ENCODE results near the gene ZNF326. TPM values are rescaled to one million over a fixed set of nuclear protein-coding genes. Genes with fewer than 3 reads are reported as not detected.
A peak's percentile ranks its signal among the peaks of the same experiment; 100 is the strongest.

ZNF326 gene
- total RNA-seq, 1 experiment from 2014 or later = 7.9 TPM

- no peak for DNase-seq (ENCODE audit: low read depth)
These were observed 79.2 kb downstream of the ZNF326 start for GRCh38 chr1:90074137-90074536.

GRCh38 chr1:90074566-90074965 lies 79.7 kb downstream of the ZNF326 start:
- no peak for DNase-seq (ENCODE audit: low read depth)

GRCh38 chr1:90074970-90075391 lies 80.1 kb downstream of the ZNF326 start:
- DNase-seq (ENCODE audit: low read depth) = peak; percentile 3

GRCh38 chr1:90083995-90084394 lies 89.1 kb downstream of the ZNF326 start:
- no peak for DNase-seq (ENCODE audit: low read depth)

Other genes starting within 250 kb of the ZNF326 start
- gene LRRC8D, start 174.1 kb upstream of the ZNF326 start, total RNA-seq (2014; rRNA removed; shearing (Covaris generic)) = 14.6 and 18.0 TPM in 2 replicates

Measured in RPMI7951 (cell line).